Thyroid gland (tissue), 4 donors: ENCODE results near the gene RPL3. TPM values are rescaled to one million over a fixed set of nuclear protein-coding genes. Genes with fewer than 3 reads are reported as not detected.
"Not testable (repeated sequence)": the region's sequence is repeated elsewhere in the genome, so short reads cannot be mapped to it uniquely, and the experiment has no call there.

Source experiments
- DNase-seq, 2 donors: peaks; one replicate each; pipeline ENCODE4 v3.0.0-alpha.2; 2019
- H3K27ac ChIP-seq, 3 donors: fragments of 200-600 bp; sonication (generic); 1 replicate in 2 of 3; 2 replicates in 1 of 3; pipeline ENCODE4 v1.5.1; 2016 to 2019; ENCODE audit warnings: mild to moderate bottlenecking in 1 of 3, moderate library complexity in 1 of 3
- H3K27me3 ChIP-seq: fragments of 200-600 bp; sonication (generic); one replicate; pipeline ENCODE4 v1.5.1; 2019
- H3K36me3 ChIP-seq, 2 donors: fragments of 200-600 bp; sonication (generic); one replicate each; pipeline ENCODE4 v1.5.1; 2016 to 2019
- H3K4me1 ChIP-seq, 2 donors: fragments of 200-600 bp; sonication (generic); one replicate each; pipeline ENCODE4 v1.5.1; 2017 to 2019
- H3K4me3 ChIP-seq, 3 donors: fragments of 200-600 bp; sonication (generic); replicated peaks in 1 of 3; 1 replicate in 2 of 3; 2 replicates in 1 of 3; pipeline ENCODE4 v1.5.1; 2016; ENCODE audit warnings: mild to moderate bottlenecking in 1 of 3
- H3K9me3 ChIP-seq: fragments of 200-600 bp; sonication (generic); one replicate; pipeline ENCODE4 v1.5.1; 2017
- CTCF ChIP-seq, 6 experiments: fragments of 200-600 bp in 3 of 6; fragments of 450-650 bp in 3 of 6; sonication (generic) in 3 of 6; IDR thresholded peaks; one replicate each; pipeline ENCODE4 v1.5.1; 2016 to 2019; ENCODE audit warnings: antibody characterized with exemption in 6 of 6, mild to moderate bottlenecking in 2 of 6, inconsistent platforms in 1 of 6, moderate library complexity in 1 of 6
- POLR2A ChIP-seq, 2 donors: fragments of 450-650 bp; IDR thresholded peaks; one replicate each; pipeline ENCODE4 v1.6.1; 2017; ENCODE audit warnings: antibody characterized with exemption in 2 of 2, mild to moderate bottlenecking in 2 of 2, moderate library complexity in 1 of 2
- WGBS, 2 donors: methylation state at CpG; one replicate each; pipeline ENCODE4 v1.1.5; 2017; 5-methylcytosine and 5-hydroxymethylcytosine counted together
- intact Hi-C: fragments of 100-400 bp; cut with DNase I; formaldehyde crosslinking; loops from one replicate; pipeline ENCODE4 v1.15.1; 2023
- total RNA-seq, 4 donors: library from RNA; depleted of rRNA; stranded (reverse); fragments of >200 nt; gene quantifications; one replicate each; pipeline ENCODE4 v1.2.3, GENCODE V29; 2016

The RPL3 gene
- total RNA-seq, 4 donors from 2014 or later = 1,451 to 2,031 (median 1,880) TPM

- TF ChIP-seq POLR2A (IDR thresholded peaks at IDR 0.05) (no peak), CTCF (IDR thresholded peaks at IDR 0.05) (no peak)
- WGBS, 2 donors = 82 to 92% methylated on average over 5 of the region's 5 CpGs
- intact Hi-C loops = no loop called here
- Histone ChIP-seq H3K36me3 (no peaks in the 10 kb centered on the region), H3K27ac (no peak overlapping the region), H3K4me3 (no peak overlapping the region), H3K9me3 (no peaks in the 10 kb centered on the region), H3K27me3 (no peaks in the 10 kb centered on the region), H3K4me1 (peaks cover 0 to 13% of the 10 kb centered on the region in 2 donors)
- no peak for DNase-seq
Observed at GRCh38 chr22:39356464-39356863, 37.0 kb upstream of the RPL3 start.

- H3K36me3 ChIP-seq, H3K27me3 ChIP-seq, H3K4me3 ChIP-seq, DNase-seq, H3K9me3 ChIP-seq, intact Hi-C loops, H3K27ac ChIP-seq: not testable (repeated sequence)
- 94 to 98% methylated on average over 14 of the region's 14 CpGs for WGBS, 2 donors
- peaks cover 3 to 16% of the 10 kb centered on the region in 2 donors for H3K4me1 ChIP-seq
Observed at GRCh38 chr22:39355805-39356204, 36.4 kb upstream of the RPL3 start.

- 83 to 87% methylated on average over 12 of the region's 12 CpGs for WGBS, 2 donors
- Histone ChIP-seq H3K27me3 (no peaks in the 10 kb centered on the region), H3K27ac (no peak overlapping the region), H3K4me1 (peaks cover 7 to 17% of the 10 kb centered on the region in 2 donors), H3K4me3 (no peak overlapping the region), H3K36me3 (no peaks in the 10 kb centered on the region), H3K9me3 (no peaks in the 10 kb centered on the region)
- DNase-seq = no peak
- intact Hi-C loops = no loop called here
- no peak for TF ChIP-seq CTCF (IDR thresholded peaks at IDR 0.05)
- TF ChIP-seq POLR2A (IDR thresholded peaks at IDR 0.05) = no peak
Observed at GRCh38 chr22:39355080-39355479, 35.7 kb upstream of the RPL3 start.

GRCh38 chr22:39353346-39353745 is 33.9 kb upstream of the RPL3 start:
- WGBS, 2 donors = 87 to 95% methylated on average over 4 to 9 of the region's 9 CpGs
- peaks cover 14 to 17% of the 10 kb centered on the region in 2 donors for H3K4me1 ChIP-seq
- TF ChIP-seq CTCF (IDR thresholded peaks at IDR 0.05) = no peak
- TF ChIP-seq POLR2A (IDR thresholded peaks at IDR 0.05) = no peak
- no peak overlapping the region for H3K4me3 ChIP-seq
- no peak overlapping the region for H3K27ac ChIP-seq
- intact Hi-C loops = no loop called here
- H3K9me3 ChIP-seq = no peaks in the 10 kb centered on the region
- H3K36me3 ChIP-seq = no peaks in the 10 kb centered on the region
- no peaks in the 10 kb centered on the region for H3K27me3 ChIP-seq
- no peak for DNase-seq

GRCh38 chr22:39352306-39352891 is 33.0 kb upstream of the RPL3 start:
- no peak for TF ChIP-seq CTCF (IDR thresholded peaks at IDR 0.05)
- TF ChIP-seq POLR2A (IDR thresholded peaks at IDR 0.05) = no peak
- WGBS, 2 donors = 76 to 81% methylated on average over 6 to 7 of the region's 7 CpGs
- no peaks in the 10 kb centered on the region for H3K27me3 ChIP-seq
- no peak for DNase-seq
- peaks cover 14 to 17% of the 10 kb centered on the region in 2 donors for H3K4me1 ChIP-seq
- intact Hi-C loops = no loop called here
- no peak overlapping the region for H3K4me3 ChIP-seq
- H3K27ac ChIP-seq = no peak overlapping the region
- H3K36me3 ChIP-seq = no peaks in the 10 kb centered on the region
- H3K9me3 ChIP-seq = no peaks in the 10 kb centered on the region
